ENCODE results near the gene RUNDC3A. TPM values are rescaled to one million over a fixed set of nuclear protein-coding genes. Genes with fewer than 3 reads are reported as not detected.
"Not testable (repeated sequence)": the region's sequence is repeated elsewhere in the genome, so short reads cannot be mapped to it uniquely, and the experiment has no call there.

RUNDC3A gene
- total RNA-seq, 1 donor from 2014 or later: not detected

DNA sequence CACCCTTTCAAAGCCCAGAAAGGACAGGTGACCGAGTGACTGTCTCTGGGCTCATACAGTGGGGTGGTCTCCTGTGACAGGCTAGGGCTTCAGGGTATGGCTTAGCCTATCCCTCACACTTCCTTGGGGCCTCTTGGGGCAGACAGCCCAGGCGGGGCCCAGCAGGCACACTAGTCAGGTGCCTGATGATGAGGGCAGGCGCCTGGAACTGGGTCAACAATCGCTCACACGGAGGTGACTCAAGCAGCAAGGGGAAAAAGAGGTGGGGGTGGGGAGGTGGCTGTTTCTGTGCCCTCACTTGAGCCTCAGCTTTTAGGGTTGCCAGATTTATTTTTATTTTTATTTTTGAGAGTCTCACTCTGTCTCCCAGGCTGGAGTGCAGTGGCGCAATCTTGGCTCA, 30.3 kb downstream of the RUNDC3A start:
- DNase-seq (ENCODE audit: low spot score): no peak

DNA sequence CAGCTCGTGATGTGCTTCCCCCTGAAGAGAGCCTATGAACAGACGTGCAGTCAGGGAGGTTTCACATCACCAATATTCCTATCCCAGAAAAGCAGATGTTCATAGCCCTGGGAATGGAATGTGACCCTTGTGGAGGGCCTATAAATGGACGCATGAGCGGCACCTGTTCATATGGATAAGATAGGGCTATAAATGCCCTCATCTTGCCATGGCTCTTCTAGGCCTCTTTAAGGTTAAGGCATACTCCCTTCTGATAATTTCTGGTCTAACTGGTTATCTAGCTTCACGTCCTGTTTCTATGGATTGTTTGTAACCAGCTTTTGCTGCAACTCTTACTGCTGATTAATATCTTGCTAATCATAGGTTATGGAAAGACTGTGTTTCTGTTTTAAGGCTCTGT, 32.2 kb downstream of the RUNDC3A start:
- not testable (repeated sequence) for ATAC-seq; DNase-seq (ENCODE audit: low spot score)

More for the DNA sequence above, 30.3 kb downstream of the RUNDC3A start:
- no peak for ATAC-seq

DNA sequence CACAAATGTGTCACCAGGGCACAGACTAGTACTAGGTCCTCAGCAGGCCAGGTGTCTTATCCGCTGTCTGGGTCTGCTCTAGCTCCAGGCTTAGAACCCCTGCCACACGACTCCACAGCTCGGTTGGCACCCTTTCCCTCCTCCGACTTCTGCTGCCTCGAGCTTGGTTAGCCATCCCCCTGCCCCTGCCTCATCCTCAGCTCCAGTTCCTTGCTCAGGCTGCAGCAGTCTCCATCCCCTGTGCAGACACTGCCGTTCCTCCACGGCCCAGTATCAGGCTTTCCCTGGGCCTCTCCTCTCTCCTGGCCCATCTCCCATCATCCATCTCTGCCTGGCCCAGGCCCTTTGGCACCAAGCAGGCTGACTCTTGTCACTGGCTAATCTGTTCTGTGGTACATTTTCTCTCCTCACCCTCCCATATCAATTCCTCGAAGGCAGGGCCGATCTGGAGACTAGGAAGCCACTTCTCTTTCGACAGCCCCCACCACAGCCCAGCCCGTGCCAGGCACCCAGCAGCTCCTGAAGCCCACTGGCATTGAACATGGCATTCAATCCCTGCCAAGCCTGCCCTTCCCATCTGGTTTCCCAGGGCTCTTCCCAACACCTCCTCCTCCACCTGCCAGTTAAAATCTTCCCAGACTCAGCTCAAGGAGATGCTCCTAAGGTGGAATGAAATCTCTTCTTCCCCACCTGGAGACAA, 35.3 kb downstream of the RUNDC3A start:
- DNase-seq (ENCODE audit: low spot score): no peak
- no peak for ATAC-seq

DNA sequence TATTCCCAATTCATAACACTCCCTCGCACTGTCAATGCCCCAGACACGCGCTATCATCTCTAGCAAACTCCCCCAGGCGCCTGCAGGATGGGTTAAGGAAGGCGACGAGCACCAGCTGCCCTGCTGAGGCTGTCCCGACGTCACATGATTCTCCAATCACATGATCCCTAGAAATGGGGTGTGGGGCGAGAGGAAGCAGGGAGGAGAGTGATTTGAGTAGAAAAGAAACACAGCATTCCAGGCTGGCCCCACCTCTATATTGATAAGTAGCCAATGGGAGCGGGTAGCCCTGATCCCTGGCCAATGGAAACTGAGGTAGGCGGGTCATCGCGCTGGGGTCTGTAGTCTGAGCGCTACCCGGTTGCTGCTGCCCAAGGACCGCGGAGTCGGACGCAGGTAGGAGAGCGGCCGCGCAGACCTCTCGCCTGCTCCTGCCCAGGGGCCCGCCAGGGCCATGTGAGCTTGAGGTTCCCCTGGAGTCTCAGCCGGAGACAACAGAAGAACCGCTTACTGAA, 36.6 kb downstream of the RUNDC3A start, which contains the start of gene GRN:
Gene GRN (plus strand): TSS at position 364 of the 515 bp plus-strand sequence. CDS start 3,863 bp downstream, outside the sequence.
- ATAC-seq (peak; percentile 97), DNase-seq (ENCODE audit: low spot score) (peak; percentile 97)

DNA sequence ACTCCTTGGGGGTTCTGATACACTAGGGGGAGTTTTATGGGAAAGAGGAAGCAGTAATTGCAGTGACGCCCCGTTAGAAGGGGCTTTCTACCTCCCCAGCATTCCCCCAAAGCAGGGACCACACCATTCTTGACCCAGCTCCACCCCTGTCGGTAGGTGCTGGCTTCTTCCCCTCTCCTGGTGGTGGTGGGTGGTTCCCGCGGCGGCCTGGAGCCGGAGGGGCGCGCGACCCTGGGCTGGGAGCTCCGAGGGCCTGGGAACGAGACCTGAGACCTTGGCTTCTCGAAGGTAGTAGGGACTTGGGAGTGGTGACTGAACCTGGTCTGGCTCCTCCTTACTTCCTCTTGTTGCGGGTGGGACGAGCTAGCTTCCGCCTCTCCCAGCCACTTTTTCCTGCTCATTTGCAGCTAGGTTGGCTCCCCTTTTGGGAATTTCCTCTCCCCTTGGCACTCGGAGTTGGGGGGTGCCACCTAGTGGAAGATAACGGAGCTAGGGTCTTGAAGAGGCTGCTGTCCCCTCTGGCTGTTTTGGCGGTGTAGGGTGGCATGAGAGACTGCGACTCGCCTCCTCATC, 37.1 kb downstream of the RUNDC3A start:
- DNase-seq (ENCODE audit: low spot score): peak; percentile 58
- ATAC-seq: peak; percentile 42

DNA sequence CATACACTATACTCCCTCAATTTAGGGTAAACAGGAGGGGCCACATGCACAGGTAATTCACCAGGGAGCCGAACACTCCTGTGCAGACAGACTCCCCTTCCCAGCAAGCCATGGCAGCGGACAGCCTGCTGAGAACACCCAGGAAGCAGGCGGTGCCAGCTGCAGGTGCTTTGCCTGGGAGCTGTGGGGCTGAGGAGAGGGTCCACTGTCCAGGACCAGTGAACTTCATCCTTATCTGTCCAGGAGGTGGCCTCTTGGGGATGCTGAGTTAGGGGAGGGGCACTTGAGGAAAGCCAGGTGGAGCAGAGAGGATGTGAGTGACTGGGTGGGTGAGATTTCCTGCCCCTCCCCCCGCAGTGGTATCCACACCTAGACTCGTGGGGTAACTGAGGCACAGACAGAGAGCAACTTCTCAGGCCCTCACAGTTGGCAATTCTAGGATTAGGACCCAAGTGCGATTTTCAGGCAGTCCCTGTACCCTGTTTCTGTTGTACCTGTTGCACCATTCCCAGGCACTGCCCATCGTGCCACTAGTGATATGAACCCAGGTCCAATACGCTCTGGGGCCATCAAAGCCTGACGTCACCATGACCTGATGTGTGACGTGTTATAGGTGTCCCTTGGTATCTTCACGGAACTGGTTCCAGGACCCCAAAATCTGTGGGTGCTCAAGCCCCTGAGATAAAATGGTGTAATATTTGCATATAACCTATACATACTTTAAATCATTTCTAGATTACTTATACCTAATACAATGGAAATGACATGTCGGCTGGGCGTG, 37.9 kb downstream of the RUNDC3A start:
- no peak for ATAC-seq

DNA sequence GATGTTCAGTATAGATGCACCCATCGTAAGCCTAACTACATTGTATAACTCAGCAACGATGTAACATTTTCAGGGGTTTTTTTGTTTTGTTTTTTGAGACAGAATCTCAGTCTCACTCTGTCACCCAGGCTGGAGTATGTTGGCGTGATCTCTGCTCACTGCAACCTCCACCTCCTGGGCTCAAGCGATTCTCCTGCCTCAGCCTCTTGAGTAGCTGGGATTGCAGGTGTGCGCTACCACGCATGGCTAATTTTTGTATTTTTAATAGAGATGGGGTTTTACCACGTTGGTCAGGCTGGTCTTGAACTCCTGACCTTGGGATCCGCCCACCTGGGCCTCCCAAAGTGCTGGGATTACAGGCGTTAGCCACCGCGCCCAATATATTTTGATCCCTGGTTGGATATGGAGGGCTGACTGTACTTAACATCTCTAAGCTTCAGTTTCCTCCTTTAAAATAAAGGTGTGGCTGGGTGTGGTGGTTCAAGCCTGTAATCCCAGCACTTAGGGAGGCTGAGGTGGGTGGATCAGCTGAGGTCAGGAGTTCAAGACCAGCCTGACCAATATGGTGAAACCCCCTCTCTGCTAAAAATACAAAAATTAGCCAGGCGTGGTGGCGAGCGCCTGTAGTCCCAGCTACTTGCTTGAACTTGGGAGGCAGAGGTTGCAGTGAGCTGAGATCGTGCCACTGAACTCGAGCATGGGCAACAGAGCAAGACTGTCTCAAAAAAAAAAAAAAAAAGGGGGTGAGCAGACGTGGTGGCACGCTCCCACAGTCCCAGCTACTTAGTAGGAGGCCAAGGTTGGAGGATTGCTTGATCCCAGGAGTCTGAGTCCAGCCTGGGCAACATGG, 39.0 kb downstream of the RUNDC3A start:
- not testable (repeated sequence) for DNase-seq (ENCODE audit: low spot score); ATAC-seq

More for the DNA sequence above, 37.9 kb downstream of the RUNDC3A start:
- DNase-seq (ENCODE audit: low spot score): peak; percentile 45

DNA sequence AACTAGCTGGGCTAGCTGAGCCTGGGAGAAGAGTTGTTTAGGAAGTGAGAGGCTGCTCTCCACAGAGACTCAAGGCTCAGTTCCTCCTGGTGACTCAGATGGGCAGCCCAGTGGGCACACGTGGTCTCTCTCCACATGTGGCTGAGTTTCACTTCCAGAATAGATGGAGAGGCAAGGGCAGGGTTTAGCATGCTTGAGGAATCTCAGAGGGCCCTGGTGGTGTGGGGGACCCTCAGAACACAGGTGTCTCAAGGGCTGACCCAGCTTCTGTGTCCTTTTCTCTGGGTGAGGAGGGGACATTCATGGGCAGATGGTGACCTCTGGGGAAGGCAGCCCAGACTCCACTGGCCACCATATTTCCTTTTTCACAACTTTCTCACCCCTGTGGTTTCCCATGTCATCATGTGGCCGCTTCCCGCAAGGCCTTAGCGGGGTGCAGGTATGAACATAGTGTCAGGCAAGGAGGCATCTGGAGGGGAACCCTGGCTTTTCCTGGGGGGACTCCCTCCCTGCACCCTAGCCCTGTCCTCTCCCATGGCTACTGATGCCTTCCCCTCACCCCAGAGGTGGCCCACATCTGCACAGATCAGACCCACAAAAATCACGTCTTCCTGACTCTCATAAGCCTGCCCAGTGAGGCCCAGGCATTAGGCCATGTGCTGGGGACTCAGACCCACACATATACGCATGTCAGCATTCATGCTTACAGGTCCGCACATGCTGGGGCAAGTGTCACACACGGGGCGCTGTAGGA, 40.0 kb downstream of the RUNDC3A start:
- DNase-seq (ENCODE audit: low spot score) (peak; percentile 46), ATAC-seq (no peak)

DNA sequence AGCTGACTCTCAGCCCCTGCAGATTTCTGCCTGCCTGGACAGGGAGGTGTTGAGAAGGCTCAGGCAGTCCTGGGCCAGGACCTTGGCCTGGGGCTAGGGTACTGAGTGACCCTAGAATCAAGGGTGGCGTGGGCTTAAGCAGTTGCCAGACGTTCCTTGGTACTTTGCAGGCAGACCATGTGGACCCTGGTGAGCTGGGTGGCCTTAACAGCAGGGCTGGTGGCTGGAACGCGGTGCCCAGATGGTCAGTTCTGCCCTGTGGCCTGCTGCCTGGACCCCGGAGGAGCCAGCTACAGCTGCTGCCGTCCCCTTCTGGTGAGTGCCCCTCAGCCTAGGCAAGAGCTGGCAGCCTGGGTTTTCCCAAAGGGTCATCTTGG, 40.6 kb downstream of the RUNDC3A start:
- ATAC-seq: no peak
- DNase-seq (ENCODE audit: low spot score): no peak

DNA sequence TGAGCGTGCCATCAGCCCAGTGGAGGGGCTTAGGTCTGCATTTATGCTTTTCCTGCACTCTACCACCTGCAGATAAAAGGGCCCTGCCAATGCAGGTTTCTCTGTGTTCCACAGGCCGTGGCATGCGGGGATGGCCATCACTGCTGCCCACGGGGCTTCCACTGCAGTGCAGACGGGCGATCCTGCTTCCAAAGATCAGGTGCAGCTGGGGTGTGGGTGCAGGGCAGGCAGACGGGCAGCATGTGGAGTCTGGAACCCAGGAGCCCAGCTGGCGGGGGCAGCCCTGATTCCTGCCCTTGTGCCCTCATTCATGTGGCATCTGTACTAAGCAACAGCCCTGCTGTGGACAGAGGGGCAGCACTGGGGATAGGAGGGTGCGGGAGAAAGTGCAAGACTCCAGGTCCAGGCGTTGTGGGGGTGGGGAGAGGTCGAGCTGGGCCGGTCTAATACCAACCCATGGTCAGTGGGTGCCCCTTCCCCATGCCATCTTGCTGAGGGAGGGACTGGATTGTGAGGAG, 41.2 kb downstream of the RUNDC3A start:
- no peak for DNase-seq (ENCODE audit: low spot score)
- no peak for ATAC-seq

DNA sequence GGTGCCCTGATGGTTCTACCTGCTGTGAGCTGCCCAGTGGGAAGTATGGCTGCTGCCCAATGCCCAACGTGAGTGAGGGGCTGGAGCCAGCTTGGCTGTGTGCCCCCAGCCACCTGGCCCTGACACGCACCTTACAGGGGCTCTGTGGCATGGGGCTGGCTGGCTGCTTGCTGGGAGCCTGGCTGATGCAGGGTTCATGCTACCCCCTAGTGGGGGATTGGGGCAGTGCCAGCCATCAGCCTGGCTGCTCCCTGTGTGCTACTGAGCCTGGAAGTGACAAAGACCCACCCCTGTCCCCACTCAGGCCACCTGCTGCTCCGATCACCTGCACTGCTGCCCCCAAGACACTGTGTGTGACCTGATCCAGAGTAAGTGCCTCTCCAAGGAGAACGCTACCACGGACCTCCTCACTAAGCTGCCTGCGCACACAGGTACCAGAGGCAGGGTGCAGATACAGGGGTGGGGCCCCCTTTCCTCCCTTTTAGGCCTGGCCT, 42.4 kb downstream of the RUNDC3A start:
- peak; percentile 84 for ATAC-seq
- DNase-seq (ENCODE audit: low spot score): peak; percentile 71

DNA sequence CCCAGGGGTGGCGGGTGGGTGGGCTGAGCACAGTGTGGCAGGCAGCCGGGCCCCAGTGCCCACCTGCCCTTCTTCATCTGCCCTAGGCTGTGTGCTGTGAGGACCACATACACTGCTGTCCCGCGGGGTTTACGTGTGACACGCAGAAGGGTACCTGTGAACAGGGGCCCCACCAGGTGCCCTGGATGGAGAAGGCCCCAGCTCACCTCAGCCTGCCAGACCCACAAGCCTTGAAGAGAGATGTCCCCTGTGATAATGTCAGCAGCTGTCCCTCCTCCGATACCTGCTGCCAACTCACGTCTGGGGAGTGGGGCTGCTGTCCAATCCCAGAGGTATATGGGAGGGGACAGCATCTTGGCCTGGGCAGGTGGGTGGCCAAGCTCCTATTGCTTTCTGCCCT, 43.1 kb downstream of the RUNDC3A start:
- DNase-seq (ENCODE audit: low spot score): no peak
- no peak for ATAC-seq

DNA sequence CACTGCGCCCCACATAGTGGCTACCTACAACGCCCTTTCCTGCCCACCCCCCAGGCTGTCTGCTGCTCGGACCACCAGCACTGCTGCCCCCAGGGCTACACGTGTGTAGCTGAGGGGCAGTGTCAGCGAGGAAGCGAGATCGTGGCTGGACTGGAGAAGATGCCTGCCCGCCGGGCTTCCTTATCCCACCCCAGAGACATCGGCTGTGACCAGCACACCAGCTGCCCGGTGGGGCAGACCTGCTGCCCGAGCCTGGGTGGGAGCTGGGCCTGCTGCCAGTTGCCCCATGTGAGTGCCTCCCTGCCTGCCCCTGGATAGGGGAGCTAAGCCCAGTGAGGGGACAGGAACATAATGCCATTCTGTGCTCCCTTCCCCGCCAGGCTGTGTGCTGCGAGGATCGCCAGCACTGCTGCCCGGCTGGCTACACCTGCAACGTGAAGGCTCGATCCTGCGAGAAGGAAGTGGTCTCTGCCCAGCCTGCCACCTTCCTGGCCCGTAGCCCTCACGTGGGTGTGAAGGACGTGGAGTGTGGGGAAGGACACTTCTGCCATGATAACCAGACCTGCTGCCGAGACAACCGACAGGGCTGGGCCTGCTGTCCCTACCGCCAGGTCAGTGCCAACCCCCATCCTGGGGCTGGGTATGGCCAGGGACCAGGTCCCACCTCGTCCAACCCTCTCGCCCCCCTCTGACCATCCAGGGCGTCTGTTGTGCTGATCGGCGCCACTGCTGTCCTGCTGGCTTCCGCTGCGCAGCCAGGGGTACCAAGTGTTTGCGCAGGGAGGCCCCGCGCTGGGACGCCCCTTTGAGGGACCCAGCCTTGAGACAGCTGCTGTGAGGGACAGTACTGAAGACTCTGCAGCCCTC, 43.8 kb downstream of the RUNDC3A start:
- DNase-seq (ENCODE audit: low spot score): no peak

DNA sequence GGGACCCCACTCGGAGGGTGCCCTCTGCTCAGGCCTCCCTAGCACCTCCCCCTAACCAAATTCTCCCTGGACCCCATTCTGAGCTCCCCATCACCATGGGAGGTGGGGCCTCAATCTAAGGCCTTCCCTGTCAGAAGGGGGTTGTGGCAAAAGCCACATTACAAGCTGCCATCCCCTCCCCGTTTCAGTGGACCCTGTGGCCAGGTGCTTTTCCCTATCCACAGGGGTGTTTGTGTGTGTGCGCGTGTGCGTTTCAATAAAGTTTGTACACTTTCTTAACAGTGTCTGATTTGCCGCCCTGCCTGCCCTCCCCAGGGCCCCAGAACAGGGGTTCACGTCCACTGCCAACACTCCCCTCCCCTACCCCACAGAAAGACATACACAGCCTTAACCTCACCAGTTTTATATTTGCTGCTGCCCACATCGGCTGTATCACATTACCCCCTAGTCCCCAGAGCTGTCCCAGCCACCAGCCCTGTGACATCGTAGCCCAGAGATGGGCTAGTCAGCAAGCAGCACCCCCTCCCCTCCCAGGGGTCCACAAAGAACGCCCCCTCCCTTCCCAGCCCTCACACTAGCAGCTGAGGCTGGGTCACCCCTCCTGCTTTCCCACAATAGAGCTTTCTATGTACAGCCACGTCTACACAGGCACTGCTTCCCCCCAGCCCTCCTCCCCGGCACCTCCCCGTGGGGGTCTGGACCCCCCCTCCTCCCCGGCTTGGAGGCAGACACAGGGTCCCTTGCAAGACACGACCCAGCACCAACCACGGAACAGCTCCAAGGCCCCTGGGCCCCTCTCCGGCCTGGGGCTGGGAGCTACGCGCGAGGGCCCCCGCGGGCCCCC, 44.6 kb downstream of the RUNDC3A start:
- no peak for DNase-seq (ENCODE audit: low spot score)
- no peak for ATAC-seq

More for the DNA sequence above, 43.8 kb downstream of the RUNDC3A start:
- no peak for ATAC-seq

DNA sequence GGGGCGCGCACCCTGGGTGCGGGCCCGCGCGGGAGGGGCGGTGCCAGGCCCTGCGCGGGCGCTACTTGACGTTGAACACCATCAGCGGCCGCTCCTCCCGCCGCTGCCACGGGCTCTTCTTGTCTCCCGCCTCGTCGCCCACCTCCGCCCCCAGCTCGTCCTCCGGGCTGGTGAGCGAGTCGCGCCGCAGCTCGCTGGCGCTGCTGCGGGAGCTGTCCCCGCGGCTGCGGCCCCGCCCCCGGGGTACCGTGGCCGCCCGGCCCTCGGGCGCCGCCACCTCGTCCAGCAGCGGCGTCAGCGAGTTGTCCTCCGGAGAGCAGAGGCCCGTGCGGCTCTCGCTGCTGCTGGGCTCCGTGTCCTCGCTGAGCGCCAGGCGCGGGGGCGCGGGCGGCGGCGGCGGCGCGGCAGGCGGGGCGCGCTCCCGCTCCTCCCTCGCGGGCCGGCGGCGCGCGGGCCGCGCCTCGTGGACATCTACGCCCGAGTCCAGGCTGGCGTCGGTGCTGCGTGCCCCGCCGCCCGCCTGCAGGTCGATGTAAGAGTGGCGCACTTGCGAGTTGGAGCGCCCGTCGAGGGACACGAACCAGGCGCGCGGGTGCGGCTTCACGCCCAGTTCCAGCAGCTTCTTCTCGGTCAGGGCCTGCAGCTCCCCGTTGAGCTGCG, 45.4 kb downstream of the RUNDC3A start:
- DNase-seq (ENCODE audit: low spot score) (no peak), ATAC-seq (peak; percentile 58)

DNA sequence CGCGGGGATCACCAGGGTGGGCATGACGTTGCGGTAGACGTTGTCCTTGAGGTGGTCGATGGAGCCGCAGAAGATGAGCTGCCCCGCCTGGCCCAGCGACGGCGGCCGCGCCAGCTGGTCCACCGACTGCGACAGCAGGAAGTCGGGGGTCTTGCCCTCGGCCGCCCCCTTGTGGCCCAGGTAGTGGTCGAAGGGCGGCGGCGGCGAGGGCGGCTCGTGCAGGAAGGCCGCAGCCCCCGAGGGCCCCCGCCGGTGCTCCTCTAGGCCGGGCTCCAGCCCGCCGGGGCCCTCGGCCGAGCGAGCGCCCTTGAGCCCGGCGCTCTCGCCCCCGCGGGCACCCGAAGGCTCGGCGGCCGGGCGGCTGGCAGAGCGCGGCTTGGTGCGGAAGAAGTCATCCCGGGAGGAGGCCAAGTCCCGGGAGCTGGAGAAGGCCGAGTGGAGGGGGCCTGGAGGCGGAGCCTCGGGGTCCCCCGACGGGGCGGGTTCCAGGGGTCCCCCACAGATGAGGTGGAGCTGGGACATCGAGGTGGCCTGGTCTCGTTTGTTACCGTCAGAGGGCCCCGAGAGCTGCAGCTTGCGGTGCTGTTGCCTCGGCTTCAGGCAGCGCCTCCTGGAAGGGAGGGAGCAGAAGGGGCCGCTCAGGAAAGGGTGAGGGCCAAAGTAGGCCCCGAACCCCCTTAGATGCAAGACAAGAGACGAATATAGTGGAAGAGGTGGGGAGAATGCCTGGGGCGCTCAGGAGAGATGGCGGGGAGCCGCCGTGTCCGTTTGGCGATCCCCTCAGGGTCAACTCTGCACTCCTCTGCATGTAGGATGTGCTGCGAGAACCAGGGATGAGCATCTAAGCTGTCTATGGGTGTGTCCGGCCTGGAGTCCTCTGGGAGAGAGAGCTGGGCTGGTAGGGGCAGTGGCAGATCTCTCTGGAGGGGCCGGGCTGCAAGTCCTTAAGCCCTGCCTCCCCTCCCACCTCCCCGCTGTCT, 46.5 kb downstream of the RUNDC3A start:
- DNase-seq (ENCODE audit: low spot score) (no peak), ATAC-seq (no peak)

Data from left lobe of liver (tissue), 2 donors.